HepG2 (cell line): ENCODE data around the gene DDN. TPM values are rescaled to one million over a fixed set of nuclear protein-coding genes. Genes with fewer than 3 reads are reported as not detected.

Source experiments
- BCLAF1 ChIP-seq: fragments of 450-650 bp; IDR thresholded peaks from 2 replicates; pipeline ENCODE4 v1.6.1; 2017; ENCODE audit warnings: mild to moderate bottlenecking
- HMGXB4 ChIP-seq, 2 experiments: sonication (generic) in 1 of 2; formaldehyde crosslinking in 1 of 2; IDR thresholded peaks; 2 replicates each; pipeline versions ENCODE4 v1.4.0 to v1.6.1; 2018 to 2020; ENCODE audit warnings: missing genetic modification reagents in 2 of 2, borderline replicate concordance in 1 of 2, low read depth in 1 of 2, mild to moderate bottlenecking in 1 of 2, missing biosample characterization in 1 of 2
- HNRNPLL ChIP-seq: fragments of 200-400 bp; formaldehyde crosslinking; IDR thresholded peaks from 2 replicates; pipeline ENCODE4 v1.6.1; 2017; ENCODE audit warnings: mild to moderate bottlenecking, low read depth, low read length; ENCODE audit not compliant: poor library complexity, severe bottlenecking
- MBNL3 ChIP-seq: fragments of 250-450 bp; sonication (Bioruptor Pico); conservative IDR thresholded peaks from 2 replicates; pipeline ENCODE4 v1.8.0; 2022; ENCODE audit warnings: mild to moderate bottlenecking, inconsistent platforms
- NFATC3 ChIP-seq: sonication (generic); formaldehyde crosslinking; IDR thresholded peaks from 2 replicates; pipeline ENCODE4 v1.5.1; 2020; ENCODE audit warnings: mild to moderate bottlenecking, missing genetic modification reagents
- PHF20 ChIP-seq: sonication (generic); formaldehyde crosslinking; IDR thresholded peaks from 2 replicates; pipeline ENCODE4 v1.5.0; 2020; ENCODE audit warnings: mild to moderate bottlenecking, missing genetic modification reagents
- SALL1 ChIP-seq: sonication (generic); formaldehyde crosslinking; IDR thresholded peaks from 2 replicates; pipeline ENCODE4 v1.8.0; 2022; ENCODE audit warnings: mild to moderate bottlenecking, missing genetic modification reagents
- SKIL ChIP-seq: sonication (generic); formaldehyde crosslinking; IDR thresholded peaks from 2 replicates; pipeline ENCODE4 v1.8.0; 2022; ENCODE audit warnings: missing genetic modification reagents, mild to moderate bottlenecking, moderate library complexity, borderline replicate concordance
- ZBTB2 ChIP-seq: sonication (generic); formaldehyde crosslinking; IDR thresholded peaks from 2 replicates; pipeline ENCODE4 v1.8.0; 2022; ENCODE audit warnings: low read depth, missing genetic modification reagents
- ZNF362 ChIP-seq: sonication (generic); formaldehyde crosslinking; IDR thresholded peaks from 2 replicates; pipeline ENCODE4 v1.4.0; 2020; ENCODE audit warnings: missing genetic modification reagents, mild to moderate bottlenecking, borderline replicate concordance
- ZNF687 ChIP-seq: sonication (generic); formaldehyde crosslinking; IDR thresholded peaks from 2 replicates; pipeline ENCODE4 v1.5.1; 2020; ENCODE audit warnings: mild to moderate bottlenecking, missing genetic modification reagents, moderate library complexity
- ZNF781 ChIP-seq: sonication (generic); formaldehyde crosslinking; IDR thresholded peaks from 2 replicates; pipeline ENCODE4 v1.5.1; 2020; ENCODE audit warnings: borderline replicate concordance, mild to moderate bottlenecking, missing genetic modification reagents; ENCODE audit errors: not compliant biosample characterization
- polyA plus RNA-seq, 8 experiments: library from polyadenylated mRNA; depleted of rRNA in 3 of 8; stranded (reverse) in 7 of 8; unstranded in 1 of 8; fragments of >200 nt; fragmentation: Illumina TruSeq in 4 of 8; extraction: Trizol in 4 of 8; gene quantifications; 2 replicates each; pipeline versions ENCODE4 v1.2.1 to v1.2.3, GENCODE V29; 2011 to 2016; ENCODE audit warnings: low read depth in 4 of 8, missing spikeins in 1 of 8, mixed read lengths in 1 of 8; ENCODE audit not compliant: insufficient read depth in 1 of 8
- total RNA-seq, 5 experiments: library from RNA; depleted of rRNA; stranded (reverse); fragments of >200 nt; fragmentation: Illumina TruSeq; extraction: Trizol; gene quantifications; 2 replicates each; pipeline ENCODE4 v1.2.3, GENCODE V29; 2016; ENCODE audit warnings: low read depth in 1 of 5

DDN gene
- total and polyA plus RNA-seq, 2 of the 13 experiments (the other 11 are each of a cell fraction or from before 2014, with no cell fraction given): 0.24 to 0.53 TPM

- no peak for TF ChIP-seq BCLAF1
- TF ChIP-seq ZNF362 (CRISPR knock-in tag): no peak
- TF ChIP-seq HMGXB4 (CRISPR knock-in tag; IDR thresholded peaks at IDR 0.05; ENCODE audit: borderline replicate concordance in 1 of 2, low read depth in 1 of 2): peak; percentile 50 to 65; a peak in 2 of 4 replicates
- no peak for TF ChIP-seq MBNL3
- no peak for TF ChIP-seq ZNF781 (CRISPR knock-in tag)
- no peak for TF ChIP-seq PHF20 (CRISPR knock-in tag)
- TF ChIP-seq HNRNPLL: peak; percentile 40
- no peak for TF ChIP-seq ZBTB2 (CRISPR knock-in tag)
- no peak for TF ChIP-seq NFATC3 (CRISPR knock-in tag)
- TF ChIP-seq ZNF687 (CRISPR knock-in tag): peak; percentile 46; the same call in 1 of the 2 replicates
- no peak for TF ChIP-seq SKIL (CRISPR knock-in tag)
- TF ChIP-seq SALL1: 0 out of 2 replicates have a peak, but pooled peaks have one; percentile 16
These were observed 3.9 kb downstream of the DDN start (continued) for GRCh38 chr12:48995086-48995879.
